Stomach smooth muscle (tissue), 2 donors: ENCODE data around the gene LGR4.
"Not testable (repeated sequence)": the region's sequence is repeated elsewhere in the genome, so short reads cannot be mapped to it uniquely, and the experiment has no call there.

Experiments
- H3K27ac ChIP-seq: one replicate; pipeline ENCODE4 v1.7.0; 2013; ENCODE audit warnings: mild to moderate bottlenecking, low read length, inconsistent platforms
- H3K27me3 ChIP-seq, 2 donors: one replicate each; pipeline ENCODE4 v1.7.0; 2013; ENCODE audit warnings: low read length in 2 of 2; ENCODE audit not compliant: insufficient read depth in 2 of 2, control insufficient read depth in 1 of 2
- H3K36me3 ChIP-seq, 2 donors: one replicate each; pipeline ENCODE4 v1.7.0; 2013; ENCODE audit warnings: low read length in 2 of 2; ENCODE audit not compliant: control insufficient read depth in 2 of 2, insufficient read depth in 2 of 2
- H3K4me1 ChIP-seq: one replicate; pipeline ENCODE4 v1.7.0; 2013; ENCODE audit warnings: low read length; ENCODE audit not compliant: control insufficient read depth, insufficient read depth
- H3K4me3 ChIP-seq, 2 donors: one replicate each; pipeline ENCODE4 v1.7.0; 2013; ENCODE audit warnings: low read length in 2 of 2
- H3K9ac ChIP-seq, 2 donors: one replicate each; pipeline ENCODE4 v1.7.0; 2013; ENCODE audit warnings: low read length in 2 of 2, mild to moderate bottlenecking in 1 of 2
- H3K9me3 ChIP-seq, 2 donors: one replicate each; pipeline ENCODE4 v1.7.0; 2013; ENCODE audit warnings: low read length in 2 of 2; ENCODE audit not compliant: control insufficient read depth in 2 of 2
- donor health status: healthy.
- donor health status: Pancreatic carcinoma.

The LGR4 gene, protein sequence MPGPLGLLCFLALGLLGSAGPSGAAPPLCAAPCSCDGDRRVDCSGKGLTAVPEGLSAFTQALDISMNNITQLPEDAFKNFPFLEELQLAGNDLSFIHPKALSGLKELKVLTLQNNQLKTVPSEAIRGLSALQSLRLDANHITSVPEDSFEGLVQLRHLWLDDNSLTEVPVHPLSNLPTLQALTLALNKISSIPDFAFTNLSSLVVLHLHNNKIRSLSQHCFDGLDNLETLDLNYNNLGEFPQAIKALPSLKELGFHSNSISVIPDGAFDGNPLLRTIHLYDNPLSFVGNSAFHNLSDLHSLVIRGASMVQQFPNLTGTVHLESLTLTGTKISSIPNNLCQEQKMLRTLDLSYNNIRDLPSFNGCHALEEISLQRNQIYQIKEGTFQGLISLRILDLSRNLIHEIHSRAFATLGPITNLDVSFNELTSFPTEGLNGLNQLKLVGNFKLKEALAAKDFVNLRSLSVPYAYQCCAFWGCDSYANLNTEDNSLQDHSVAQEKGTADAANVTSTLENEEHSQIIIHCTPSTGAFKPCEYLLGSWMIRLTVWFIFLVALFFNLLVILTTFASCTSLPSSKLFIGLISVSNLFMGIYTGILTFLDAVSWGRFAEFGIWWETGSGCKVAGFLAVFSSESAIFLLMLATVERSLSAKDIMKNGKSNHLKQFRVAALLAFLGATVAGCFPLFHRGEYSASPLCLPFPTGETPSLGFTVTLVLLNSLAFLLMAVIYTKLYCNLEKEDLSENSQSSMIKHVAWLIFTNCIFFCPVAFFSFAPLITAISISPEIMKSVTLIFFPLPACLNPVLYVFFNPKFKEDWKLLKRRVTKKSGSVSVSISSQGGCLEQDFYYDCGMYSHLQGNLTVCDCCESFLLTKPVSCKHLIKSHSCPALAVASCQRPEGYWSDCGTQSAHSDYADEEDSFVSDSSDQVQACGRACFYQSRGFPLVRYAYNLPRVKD

DNA sequence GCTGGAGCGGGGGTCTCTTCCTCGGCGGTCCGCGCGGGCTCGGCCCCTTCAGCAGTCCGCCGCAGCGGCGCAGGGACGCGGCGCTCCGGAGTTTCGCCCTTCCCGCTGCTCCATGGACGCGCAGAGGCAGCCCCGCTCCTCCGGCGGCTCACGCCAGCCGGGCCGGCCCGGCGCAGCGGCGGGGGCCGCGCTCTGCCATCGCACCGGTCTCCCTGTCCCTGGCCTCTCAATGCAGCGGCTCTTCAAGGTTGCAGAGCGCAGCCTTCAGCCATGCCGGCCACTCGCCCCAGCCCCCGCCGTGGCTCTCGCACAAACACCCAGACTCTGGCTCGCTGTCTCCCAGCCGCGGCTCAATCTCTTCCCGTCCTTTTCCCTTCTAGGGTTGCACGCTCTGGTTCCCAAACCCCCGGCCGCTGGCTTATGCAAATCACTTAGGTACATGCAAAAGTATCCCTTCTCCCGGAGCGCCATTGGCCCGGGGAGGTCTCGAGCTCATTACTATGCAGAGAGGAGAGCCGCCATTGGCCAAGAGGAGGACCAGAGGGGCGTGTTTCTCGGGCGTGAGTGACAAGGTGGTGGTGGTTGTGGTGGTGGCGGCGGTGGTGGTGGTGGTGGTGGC lies at the start of gene LGR4:
Gene LGR4 (minus strand): TSS at position 393 of the 619 bp plus-strand sequence. CDS start 488 bp downstream, outside the sequence.
- Histone ChIP-seq H3K9me3 (no peaks in the 10 kb centered on the region), H3K4me3 (peak within 1 kb of the TSS; percentile 91 to 97), H3K4me1 (peaks cover 5% of the 10 kb centered on the region), H3K36me3 (no peaks in the 10 kb centered on the region), H3K9ac (peak within 1 kb of the TSS; percentile 75 to 76), H3K27ac (peak within 1 kb of the TSS; percentile 81), H3K27me3 (no peaks in the 10 kb centered on the region)

DNA sequence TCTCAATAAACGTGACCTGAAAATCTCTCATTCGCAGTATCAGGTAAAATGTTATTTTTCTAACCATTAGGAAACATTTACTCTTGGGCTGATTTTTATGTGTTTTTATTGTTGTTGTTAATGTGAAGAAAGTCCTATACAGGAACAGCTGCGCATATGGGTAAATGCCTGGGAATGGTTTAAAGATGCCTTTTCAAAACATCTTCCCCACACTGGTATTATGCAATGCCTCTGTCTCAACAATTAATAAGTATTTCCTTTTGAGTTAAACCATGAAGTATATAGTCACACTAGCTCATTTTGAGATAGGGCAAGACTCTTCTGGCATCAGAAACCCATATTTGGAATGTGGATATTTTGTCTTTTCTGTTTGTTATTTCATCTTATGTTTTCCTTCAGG lies 47.6 kb upstream of the LGR4 start:
- Histone ChIP-seq H3K4me1 (no peaks in the 10 kb centered on the region), H3K9ac (no peak overlapping the region), H3K36me3 (no peaks in the 10 kb centered on the region), H3K27ac (no peak overlapping the region), H3K9me3 (no peaks in the 10 kb centered on the region), H3K27me3 (no peaks in the 10 kb centered on the region), H3K4me3 (no peak overlapping the region)

DNA sequence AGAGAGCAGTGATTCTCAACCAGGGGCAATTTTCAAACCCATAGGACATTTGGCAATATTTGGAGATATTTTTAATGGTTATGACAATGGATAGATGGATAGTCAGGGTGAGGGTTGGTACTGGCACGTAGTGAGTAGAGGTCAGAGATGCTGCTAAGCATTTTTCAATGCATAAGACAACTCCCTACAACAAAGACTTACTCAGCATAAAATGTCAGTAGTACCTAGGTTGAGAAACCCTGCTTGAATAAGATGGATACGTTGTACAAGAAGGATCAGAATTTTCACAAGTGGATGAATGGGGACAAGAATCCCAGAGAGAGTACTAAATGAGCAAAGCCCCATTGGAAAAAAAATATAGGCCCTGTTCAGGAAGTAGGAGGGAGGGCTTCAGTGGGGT lies 45.9 kb upstream of the LGR4 start:
- Histone ChIP-seq H3K27me3 (no peaks in the 10 kb centered on the region), H3K27ac (no peak overlapping the region), H3K9me3 (no peaks in the 10 kb centered on the region), H3K4me3 (no peak overlapping the region), H3K4me1 (no peaks in the 10 kb centered on the region), H3K9ac (no peak overlapping the region), H3K36me3 (no peaks in the 10 kb centered on the region)

DNA sequence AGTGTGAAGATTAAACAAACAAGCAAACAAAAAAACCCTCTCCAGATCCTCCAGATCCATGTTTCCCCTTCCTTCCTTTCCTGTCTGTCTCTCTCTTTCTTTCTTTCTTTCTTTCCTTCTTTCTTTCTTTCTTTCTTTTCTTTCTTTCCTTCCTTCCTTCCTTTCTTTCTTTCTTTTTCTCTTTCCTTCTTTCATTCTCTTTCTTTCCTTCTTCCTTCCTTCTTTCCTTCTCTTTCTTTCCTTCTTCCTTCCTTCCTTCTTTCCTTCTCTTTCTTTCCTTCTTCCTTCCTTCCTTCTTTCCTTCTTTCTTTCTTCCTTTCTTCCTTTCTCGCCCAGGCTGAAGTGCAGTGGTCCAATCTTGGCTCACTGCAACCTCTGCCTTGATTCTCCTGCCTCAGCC lies 44.9 kb upstream of the LGR4 start:
- not testable (repeated sequence) for H3K9ac ChIP-seq, H3K27ac ChIP-seq, H3K9me3 ChIP-seq, H3K4me1 ChIP-seq, H3K27me3 ChIP-seq, H3K4me3 ChIP-seq, H3K36me3 ChIP-seq

DNA sequence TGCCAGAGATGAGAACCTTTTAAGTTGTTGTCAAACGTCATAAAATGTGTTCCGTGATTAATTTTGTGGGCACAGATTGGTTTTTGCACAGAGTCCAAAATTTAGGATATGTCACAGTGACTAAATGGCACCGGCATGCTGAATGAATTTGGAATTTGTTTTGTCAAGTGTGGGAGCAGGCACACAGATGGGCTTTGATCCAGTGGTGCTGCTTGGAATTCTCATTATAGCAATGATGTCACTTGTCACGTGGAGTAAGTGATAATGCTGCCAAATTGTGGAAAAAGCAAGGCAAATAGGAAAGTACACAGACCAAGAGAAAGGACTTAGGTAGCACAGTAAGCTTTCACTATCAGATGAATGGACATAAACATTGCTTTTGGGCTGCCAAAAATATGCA lies 42.0 kb upstream of the LGR4 start:
- no peaks in the 10 kb centered on the region for H3K4me1 ChIP-seq
- H3K9ac ChIP-seq = no peak overlapping the region
- no peaks in the 10 kb centered on the region for H3K36me3 ChIP-seq
- no peak overlapping the region for H3K4me3 ChIP-seq
- H3K27me3 ChIP-seq = no peaks in the 10 kb centered on the region
- no peak overlapping the region for H3K27ac ChIP-seq
- no peaks in the 10 kb centered on the region for H3K9me3 ChIP-seq

DNA sequence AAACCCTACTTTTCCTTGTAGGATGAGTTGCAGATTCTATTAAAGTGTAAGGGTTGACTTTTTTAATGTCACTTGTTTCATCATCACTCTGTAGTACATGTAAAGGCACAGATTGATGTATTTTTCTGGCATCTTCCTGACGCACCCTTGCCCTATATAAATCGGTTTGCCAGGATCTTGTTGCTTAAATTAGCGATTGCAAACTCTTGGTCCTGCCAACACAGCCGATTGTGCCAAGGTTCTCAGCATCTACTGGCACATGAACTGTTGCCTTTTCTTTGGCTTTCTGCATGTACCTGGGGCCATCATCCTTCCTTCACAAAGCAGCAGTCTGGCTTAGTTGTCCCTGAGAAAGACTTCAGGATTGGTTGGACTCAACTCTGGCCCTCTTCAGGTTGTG lies 41.5 kb upstream of the LGR4 start:
- Histone ChIP-seq H3K27ac (no peak overlapping the region), H3K4me3 (no peak overlapping the region), H3K36me3 (no peaks in the 10 kb centered on the region), H3K27me3 (no peaks in the 10 kb centered on the region), H3K9me3 (no peaks in the 10 kb centered on the region), H3K4me1 (no peaks in the 10 kb centered on the region), H3K9ac (no peak overlapping the region)

DNA sequence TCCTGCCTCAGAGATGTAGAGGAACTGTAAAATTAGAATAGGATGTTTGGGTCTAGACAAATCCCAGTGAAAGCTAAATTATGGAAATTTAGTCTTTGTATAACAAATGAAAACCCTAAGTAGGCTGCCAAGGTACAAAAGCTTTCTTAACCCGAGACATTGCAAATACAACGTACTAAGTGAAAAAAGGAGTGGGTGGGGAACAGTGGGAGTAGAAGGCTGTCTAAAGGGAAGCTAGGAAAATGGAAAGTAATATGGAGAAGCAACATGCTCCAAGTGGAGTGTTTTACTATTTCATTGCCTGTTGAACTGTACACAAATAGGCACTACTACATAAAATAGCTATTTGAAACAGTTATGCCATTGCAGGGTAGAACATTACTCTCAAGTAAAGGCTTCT lies 40.8 kb upstream of the LGR4 start:
- no peaks in the 10 kb centered on the region for H3K36me3 ChIP-seq
- no peaks in the 10 kb centered on the region for H3K4me1 ChIP-seq
- no peak overlapping the region for H3K9ac ChIP-seq
- H3K27ac ChIP-seq = no peak overlapping the region
- no peak overlapping the region for H3K4me3 ChIP-seq
- H3K9me3 ChIP-seq = no peaks in the 10 kb centered on the region
- no peaks in the 10 kb centered on the region for H3K27me3 ChIP-seq

DNA sequence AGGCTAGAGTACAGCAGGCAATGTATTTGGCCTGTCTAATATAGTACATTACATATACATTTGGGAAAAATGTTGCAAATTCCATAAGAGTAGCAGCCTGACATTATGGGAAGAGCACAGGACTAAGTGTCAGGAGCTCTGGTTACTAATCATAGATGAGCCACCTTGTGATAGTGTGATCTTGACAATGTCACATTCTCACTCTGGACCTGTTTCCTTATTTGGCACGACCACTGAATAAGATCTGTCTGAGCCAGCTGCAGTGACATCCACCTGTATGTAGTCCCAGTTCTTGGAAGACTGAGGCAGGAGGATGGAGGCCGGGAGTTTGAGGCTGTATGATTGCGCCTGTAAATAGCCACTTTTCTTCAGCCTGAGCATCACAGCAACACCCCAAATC lies 39.6 kb upstream of the LGR4 start:
- no peaks in the 10 kb centered on the region for H3K4me1 ChIP-seq
- H3K27ac ChIP-seq = no peak overlapping the region
- H3K4me3 ChIP-seq = no peak overlapping the region
- no peaks in the 10 kb centered on the region for H3K9me3 ChIP-seq
- no peaks in the 10 kb centered on the region for H3K27me3 ChIP-seq
- no peak overlapping the region for H3K9ac ChIP-seq
- H3K36me3 ChIP-seq = no peaks in the 10 kb centered on the region

DNA sequence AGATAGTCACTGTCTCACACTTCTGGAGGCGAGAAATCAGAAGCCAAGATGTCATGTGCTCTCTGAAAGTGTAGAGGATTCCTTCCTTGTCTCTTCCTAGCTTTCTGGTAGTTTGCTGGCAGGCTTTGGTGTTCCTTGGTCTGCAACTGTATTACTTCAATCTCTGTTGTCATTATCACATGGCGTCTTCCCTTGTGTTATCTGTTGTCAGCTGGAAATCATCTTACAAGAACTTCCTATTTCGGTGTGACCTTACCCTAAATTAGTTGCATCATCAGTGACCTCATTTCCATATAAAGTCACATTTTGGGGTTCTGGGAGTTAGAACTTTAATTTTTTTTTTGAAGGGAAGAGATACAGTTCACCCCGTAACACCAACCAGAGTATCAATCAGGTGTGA lies 37.3 kb upstream of the LGR4 start:
- Histone ChIP-seq H3K4me3 (no peak overlapping the region), H3K4me1 (peaks cover 9% of the 10 kb centered on the region), H3K9me3 (no peaks in the 10 kb centered on the region), H3K9ac (no peak overlapping the region), H3K27me3 (no peaks in the 10 kb centered on the region), H3K36me3 (no peaks in the 10 kb centered on the region), H3K27ac (no peak overlapping the region)

DNA sequence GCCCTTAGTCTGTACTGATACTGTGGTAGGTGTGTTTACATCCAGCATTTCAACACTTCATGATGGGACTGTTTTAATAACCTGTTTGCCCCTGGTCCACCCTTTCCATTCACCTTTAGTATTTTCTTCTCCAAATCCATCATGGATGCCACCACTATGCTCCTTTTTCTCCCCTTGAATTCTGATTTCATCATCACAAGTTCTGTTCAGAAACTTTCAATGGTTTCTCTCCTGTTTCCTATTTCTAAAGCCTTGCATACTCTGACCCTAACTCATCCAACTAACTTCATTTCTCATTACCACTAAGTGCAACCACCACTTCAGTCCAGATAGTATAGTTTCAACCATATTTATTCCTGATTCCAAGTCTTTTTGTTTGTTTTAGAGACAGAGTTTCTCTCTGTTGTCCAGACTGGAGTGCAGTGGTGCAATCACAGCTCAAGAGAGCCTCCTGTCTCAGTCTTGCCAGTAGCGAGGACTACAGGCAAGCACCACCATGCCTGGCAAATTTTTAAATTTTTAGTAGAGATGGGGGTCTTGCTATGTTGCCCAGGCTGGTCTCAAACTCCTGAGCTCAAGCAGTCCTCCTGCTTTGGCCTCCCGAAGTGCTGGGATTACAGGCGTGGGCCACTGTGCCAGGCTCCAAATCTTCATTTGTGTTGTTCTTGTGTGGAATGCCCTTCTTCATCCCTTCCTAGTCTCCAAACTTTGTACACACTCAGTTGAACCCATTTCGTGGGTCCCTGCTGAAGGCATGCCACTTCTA lies 35.1 kb upstream of the LGR4 start:
- Histone ChIP-seq H3K9ac (peak overlapping the region in 1 of 2 donors; percentile 97), H3K4me1 (peaks cover 11% of the 10 kb centered on the region), H3K27ac (no peak overlapping the region), H3K9me3 (no peaks in the 10 kb centered on the region), H3K27me3 (no peaks in the 10 kb centered on the region), H3K4me3 (peak overlapping the region; percentile 87 to 99), H3K36me3 (no peaks in the 10 kb centered on the region)
